GM21360 (cell line): ENCODE results near the gene NSF.
"Not testable (repeated sequence)": the region's sequence is repeated elsewhere in the genome, so short reads cannot be mapped to it uniquely, and the experiment has no call there.

Source experiments
- ATAC-seq: cut with Tn5 transposase; IDR thresholded peaks from one replicate; pipeline ENCODE4 v1.9.1; 2021; ENCODE audit warnings: mild to moderate bottlenecking, moderate library complexity; ENCODE audit not compliant: unreplicated experiment

The NSF gene

GRCh38 chr17:46751425-46751824 is 161.0 kb downstream of the NSF start:
- ATAC-seq, result no peak

DNA sequence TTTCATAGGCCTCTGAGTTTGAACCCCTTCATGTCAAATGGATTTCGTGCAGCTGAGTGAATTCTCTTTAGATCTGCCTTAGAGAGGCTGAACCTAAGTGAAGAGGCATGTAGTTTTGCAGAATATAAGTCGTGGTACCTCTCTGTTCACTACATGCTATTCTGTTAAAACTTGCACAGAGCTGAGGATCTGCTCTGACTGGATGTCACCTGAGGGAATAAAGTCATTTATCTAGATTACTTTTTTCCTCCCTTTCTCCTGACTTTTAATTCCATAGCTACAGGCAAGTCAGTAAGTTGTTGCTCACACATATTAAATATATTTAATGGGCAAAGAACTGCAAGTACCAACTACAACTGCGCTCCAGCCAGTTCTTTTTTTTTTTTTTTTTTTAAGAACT is 163.3 kb downstream of the NSF start:
- ATAC-seq, result no peak

DNA sequence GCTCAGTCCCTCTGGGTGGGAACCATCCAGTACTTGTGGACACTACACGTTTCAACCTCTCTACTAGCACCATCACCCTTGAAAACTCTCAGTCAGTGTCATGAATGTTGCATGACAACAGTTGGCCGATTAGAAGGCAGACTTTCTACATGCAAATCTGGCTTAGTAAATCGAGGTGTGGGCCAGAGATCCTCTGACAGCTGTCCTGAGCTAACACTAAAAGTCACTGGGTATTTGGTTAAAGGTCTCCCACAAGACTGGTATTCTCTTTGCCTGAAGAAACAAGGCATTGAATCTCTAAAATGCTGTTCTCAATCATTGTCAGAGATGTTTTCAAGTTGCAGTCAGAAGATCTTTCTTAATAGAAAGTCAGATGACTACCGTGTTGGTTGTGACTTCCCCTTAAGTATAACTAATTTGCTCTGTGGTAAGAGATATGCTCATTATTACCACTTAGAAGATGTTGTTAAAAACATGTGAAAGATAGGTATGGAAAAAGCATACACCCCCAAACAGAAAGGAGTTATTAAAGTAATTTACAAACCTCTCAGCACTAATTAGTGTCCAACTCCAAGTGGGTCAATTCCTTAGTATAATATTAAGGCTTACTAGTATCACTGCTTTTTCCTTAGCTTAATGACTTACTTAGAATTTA is 165.7 kb downstream of the NSF start:
- no peak for ATAC-seq

DNA sequence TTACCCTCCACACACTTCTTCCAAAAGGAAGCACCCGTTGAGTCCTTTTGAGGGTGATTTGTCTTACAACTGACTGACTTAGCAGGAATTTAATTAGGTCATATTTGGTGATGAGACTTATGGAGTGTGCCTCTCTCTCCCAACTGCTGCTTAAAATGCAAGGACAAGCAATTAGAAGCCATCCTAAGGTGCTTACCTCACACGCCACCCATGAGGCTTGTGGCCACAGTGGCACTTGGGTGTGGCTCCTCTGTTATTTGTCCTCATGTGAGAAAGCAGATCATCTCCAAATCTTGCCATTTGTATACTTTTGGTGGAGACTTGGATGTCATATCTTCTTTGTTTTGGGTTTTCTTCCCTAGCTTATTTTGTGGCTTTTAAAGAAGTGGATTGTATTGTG is 166.4 kb downstream of the NSF start:
- no peak for ATAC-seq

GRCh38 chr17:46757588-46757987 is 167.1 kb downstream of the NSF start:
- not testable (repeated sequence) for ATAC-seq

DNA sequence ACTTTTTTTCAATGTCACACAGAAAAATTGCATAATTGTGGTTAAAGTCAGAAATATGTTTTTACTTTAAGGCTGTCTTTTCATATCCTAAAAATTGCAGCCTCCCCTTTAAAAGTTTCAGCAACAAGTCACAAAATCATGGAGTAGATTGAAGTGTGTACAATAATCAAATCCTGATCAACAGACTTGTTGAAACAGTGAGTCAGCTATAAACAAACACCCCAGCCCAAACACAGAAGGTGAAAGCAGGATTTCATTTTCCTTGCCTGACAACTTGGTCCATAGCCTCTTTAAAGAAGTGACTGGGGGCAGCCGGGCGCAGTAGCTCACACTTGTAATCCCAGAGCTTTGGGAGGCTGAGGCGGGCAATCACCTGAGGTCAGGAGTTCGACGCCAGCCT is 168.1 kb downstream of the NSF start:
- ATAC-seq, result no peak

GRCh38 chr17:46759141-46759540 is 168.7 kb downstream of the NSF start:
- ATAC-seq, result no peak

- no peak for ATAC-seq
Observed at GRCh38 chr17:46763416-46763815, 172.9 kb downstream of the NSF start.

GRCh38 chr17:46764000-46764708 is 173.7 kb downstream of the NSF start:
- no peak for ATAC-seq

DNA sequence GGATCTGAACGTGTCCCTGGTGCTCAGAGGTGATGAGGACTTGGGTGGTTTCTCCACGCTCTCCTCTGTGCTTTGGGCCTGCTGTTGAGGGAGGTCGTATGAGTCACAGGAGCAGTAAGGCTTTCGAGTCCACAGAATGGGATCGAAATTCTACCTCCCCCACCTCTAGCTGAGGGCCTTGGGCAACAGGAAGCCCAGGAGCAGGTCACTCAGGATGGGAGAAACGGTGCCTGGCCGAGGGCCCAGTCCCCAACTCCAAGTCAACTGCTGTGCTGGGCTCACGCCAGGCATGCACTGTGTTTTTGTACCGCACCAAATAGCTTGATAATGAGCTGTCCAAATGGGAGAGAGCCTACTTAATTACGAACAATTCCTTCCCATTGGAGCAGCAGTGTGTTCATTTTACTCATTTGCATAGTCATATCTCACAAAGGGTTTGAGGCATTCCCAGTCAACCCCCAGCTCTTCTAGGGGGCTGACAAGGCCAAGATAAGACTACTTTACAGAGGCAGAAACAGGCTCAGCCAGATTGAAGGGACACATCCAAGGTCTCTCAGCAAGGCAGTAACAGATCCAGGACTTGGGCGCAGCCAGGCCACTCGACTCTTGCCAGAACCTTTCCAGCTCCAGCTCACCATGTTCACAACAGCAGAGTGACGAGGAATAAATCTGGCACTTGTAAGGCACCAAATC is 174.4 kb downstream of the NSF start:
- no peak for ATAC-seq

GRCh38 chr17:46765453-46765852 is 175.0 kb downstream of the NSF start:
- ATAC-seq, result no peak

DNA sequence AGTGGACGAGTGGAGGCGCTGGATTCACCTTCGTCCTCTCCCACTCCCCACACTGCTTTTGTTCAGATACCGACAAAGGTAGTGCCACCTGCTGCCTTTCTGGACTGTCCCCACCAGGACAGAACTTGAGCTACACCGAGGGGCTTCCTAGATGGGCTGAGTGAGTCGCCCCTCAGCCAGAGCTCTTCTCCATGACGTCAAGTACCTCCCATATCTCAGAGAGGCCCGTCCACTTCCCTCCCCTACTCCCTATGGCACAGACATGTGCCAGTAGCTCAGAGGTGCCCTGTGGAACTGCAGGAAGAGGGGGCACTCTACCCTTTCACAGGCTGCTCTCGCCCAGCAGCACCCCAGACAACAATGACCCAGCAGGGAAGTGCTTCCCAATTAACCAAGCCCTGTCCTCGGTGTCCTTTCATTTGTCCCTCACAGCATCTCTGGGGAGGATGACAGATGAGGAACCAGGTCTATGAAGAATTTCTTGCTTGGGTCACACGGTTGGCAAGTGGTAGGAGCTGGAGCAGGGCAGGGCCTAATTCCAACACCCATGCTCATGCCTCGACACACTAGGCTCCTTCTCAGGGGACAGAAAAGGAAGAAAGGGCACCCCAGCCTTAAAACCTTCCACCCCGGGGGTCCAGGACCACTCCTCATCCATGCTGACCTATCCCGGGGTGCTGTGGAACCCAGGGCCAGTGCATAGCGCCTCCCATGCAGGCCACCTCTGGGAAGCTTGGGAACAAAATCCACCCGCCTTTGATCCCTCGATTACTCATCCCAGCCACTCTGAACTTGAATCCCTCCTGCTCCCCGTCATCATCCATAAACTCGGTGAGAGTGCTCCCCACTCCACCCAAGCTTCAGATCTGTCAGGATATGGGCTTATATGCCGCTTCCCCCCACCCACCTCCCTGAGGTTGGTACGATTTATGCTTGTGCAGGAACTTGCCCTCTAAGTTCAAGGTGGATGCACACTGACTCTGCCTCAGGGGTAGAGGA is 176.3 kb downstream of the NSF start:
- no peak for ATAC-seq

GRCh38 chr17:46768540-46768870 is 178.0 kb downstream of the NSF start:
- no peak for ATAC-seq

DNA sequence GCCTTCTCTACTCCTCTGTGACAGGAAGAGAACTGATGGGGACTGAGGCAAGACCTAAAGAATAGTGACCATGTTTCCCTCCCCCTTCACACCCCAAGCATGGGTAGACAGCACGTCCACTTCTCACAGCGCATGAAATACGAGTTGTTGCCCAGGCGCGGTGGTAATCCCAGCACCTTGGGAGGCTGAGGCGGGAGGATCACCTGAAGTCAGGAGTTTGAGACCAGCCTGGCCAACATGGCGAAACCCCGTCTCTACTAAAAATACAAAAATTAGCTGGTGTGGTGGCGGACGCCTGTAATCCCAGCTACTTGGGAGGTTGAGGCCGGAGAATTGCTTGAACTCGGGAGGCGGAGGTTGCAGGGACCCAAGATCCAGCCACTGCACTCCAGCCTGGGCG is 178.4 kb downstream of the NSF start:
- not testable (repeated sequence) for ATAC-seq

DNA sequence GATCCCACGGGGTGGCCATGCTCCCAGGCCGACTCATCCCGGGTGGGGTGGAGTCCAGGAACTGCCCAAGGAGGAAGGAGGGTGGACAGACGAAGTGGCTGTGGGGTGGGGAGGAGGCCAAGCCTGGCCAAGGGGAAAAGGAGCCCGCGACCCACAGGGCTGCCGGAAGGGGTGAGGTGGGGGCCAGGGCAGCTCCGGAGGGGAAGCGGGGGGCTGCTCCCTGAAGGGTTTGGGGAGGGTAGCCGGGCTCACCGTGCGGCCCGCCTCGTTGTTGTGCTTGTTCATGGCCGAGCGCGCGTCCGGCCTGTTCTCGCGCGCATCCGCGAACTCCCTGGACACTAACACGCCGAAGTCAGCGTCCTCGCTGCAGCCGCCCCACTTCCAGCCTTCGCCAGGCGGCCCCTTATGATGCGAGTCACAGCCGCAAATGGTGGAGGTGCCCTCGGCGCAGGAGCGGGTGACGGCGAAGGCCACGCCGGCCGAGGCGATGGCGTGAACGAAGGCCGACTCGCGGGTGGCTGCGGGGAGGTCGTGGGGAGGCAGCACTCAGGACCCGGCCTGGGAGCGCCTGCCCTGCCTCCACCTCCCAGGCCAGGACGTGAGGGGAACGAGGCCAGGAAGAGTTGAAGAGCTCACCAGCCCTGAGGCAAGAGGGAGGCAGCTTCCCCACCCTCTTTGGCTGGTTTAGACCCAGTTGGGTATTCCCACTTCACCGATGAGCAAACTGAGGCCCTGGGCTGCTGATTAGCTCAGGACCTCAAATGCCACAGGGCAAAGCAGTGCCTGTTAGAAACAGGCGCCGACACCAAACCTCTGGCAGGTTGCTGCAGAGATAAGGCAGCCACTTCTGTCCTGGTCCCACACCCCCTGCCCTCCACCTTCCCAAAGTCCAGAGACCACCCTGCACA is 179.3 kb downstream of the NSF start:
- ATAC-seq, result no peak

- ATAC-seq, result no peak
Observed at GRCh38 chr17:46770439-46770817, 180.0 kb downstream of the NSF start.

GRCh38 chr17:46770818-46771560 is 180.5 kb downstream of the NSF start:
- ATAC-seq, result no peak

DNA sequence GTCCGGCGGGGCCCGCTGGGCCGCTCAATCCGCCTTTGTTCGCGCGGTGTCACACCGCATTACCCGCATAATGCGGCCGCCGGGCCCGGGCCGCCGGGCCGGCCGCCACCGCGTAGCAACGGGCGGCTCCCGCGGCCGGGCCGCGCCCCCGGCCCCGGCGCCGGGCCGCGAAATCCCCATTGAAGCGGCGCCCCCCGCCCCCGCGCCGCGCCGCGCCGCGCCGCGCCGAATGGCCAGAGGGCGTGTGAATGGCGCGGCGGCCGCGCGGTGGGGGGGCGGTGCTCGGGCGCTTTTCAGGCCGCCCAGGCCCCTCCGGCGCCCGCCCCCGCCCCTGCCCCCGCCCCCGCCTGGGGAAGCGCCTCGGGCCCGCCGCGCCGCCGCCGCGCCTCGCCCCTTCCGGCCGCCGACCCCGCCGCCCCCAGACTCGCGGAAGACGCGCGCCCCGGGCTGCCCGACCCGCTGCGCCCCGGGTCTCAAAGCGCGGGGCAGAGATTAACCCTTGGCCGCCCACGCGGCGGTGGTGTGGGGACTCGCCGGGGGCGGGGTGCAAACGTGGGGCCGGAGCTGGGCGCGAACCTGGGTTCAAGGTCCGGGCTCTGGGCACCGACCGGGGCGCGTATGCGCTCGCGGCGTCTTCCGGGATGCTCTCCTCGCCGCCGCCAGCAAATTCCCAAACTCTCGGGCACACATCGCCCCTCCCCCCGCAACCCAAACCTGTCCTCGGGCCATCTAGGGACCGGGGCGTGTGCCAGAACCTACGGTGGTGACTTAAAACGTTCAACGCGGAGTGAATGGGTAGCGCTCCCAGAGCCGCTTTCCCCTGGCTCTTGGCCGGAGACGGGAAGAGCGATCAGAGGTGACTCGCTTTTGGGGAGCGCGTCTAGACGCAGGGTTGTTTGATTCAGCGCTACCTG is 181.3 kb downstream of the NSF start:
- no peak for ATAC-seq
